ENCODE data around the gene ADAMTS2. TPM values are rescaled to one million over a fixed set of nuclear protein-coding genes. Genes with fewer than 3 reads are reported as not detected.

ADAMTS2 gene
- total and polyA plus RNA-seq, 2 donors from 2014 or later: 2.0 to 13.6 TPM

DNA sequence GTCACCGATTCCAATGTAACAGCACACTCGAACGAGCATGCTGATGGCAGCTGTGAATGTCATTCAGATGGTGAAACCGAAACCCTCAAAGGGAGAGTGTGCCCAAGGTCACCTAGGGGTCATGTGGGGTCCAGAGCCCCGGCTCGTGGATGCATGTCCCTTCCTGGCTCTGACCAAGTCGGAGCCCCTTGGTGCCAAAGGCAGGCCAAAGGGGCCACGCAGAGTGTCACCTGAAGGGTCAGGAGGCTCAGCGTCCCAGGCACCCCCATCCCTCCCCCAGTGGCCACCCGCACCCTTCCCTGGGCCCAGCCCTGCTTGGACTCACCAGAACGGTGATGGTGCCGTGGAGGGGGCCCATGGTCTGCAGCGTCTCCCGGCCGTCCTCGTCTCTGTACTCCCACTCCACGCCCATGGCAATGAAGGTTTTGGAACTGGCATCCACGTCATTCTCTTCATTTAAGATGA, 215.6 kb downstream of the ADAMTS2 start:
- no peak overlapping the region for H3K9ac ChIP-seq (ENCODE audit: low read length in 3 of 3)
- TF ChIP-seq, protein P1, sequence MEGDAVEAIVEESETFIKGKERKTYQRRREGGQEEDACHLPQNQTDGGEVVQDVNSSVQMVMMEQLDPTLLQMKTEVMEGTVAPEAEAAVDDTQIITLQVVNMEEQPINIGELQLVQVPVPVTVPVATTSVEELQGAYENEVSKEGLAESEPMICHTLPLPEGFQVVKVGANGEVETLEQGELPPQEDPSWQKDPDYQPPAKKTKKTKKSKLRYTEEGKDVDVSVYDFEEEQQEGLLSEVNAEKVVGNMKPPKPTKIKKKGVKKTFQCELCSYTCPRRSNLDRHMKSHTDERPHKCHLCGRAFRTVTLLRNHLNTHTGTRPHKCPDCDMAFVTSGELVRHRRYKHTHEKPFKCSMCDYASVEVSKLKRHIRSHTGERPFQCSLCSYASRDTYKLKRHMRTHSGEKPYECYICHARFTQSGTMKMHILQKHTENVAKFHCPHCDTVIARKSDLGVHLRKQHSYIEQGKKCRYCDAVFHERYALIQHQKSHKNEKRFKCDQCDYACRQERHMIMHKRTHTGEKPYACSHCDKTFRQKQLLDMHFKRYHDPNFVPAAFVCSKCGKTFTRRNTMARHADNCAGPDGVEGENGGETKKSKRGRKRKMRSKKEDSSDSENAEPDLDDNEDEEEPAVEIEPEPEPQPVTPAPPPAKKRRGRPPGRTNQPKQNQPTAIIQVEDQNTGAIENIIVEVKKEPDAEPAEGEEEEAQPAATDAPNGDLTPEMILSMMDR (IDR thresholded peaks at IDR 0.05; ENCODE audit: borderline replicate concordance, extremely low read depth, insufficient read depth): no peak
- no peaks in the 10 kb centered on the region for H3K36me3 ChIP-seq (ENCODE audit: control insufficient read depth in 2 of 3, insufficient read depth in 3 of 3, low read length in 3 of 3)
- peak in 1 of 5 donors; percentile 40 for DNase-seq
- H3K9me3 ChIP-seq (ENCODE audit: control insufficient read depth in 2 of 3, insufficient read depth in 1 of 3, low read length in 3 of 3): no peaks in the 10 kb centered on the region
- H3K27me3 ChIP-seq (ENCODE audit: control insufficient read depth, insufficient read depth, low read length): no peaks in the 10 kb centered on the region
- intact Hi-C loops (cut with DNase I): no loop called here
- FAIRE-seq: no peak
- H3K4me1 ChIP-seq (ENCODE audit: control insufficient read depth in 2 of 3, insufficient read depth in 2 of 3, low read depth in 1 of 3, low read length in 3 of 3): no peaks in the 10 kb centered on the region
- H3K4me3 ChIP-seq (ENCODE audit: low read length in 3 of 3): no peak overlapping the region
- H3K27ac ChIP-seq (ENCODE audit: low read depth in 2 of 2, low read length in 2 of 2): no peak overlapping the region

DNA sequence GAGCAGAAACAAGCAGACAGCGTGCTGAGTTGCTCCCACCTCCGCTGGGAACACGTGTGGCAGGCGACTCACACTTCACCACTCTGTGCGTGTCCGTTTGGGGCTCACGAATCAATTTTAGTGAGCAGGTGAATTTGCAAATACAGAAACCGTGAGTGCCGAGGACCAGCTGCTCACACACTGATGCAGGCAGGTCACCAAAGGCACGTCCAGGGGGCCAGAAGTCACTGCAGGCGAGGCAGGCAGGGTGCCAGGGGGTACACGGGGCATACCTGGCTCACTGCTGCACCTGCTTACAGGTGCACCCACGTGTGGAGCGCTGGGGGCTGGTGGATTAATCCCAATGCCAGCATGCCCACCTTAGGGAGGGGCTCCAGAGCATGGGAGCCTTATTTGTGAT, 216.3 kb downstream of the ADAMTS2 start:
- Histone ChIP-seq H3K27ac (ENCODE audit: low read depth in 2 of 2, low read length in 2 of 2) (no peak overlapping the region), H3K9me3 (ENCODE audit: control insufficient read depth in 2 of 3, insufficient read depth in 1 of 3, low read length in 3 of 3) (no peaks in the 10 kb centered on the region), H3K27me3 (ENCODE audit: control insufficient read depth, insufficient read depth, low read length) (no peaks in the 10 kb centered on the region), H3K9ac (ENCODE audit: low read length in 3 of 3) (no peak overlapping the region), H3K4me1 (ENCODE audit: control insufficient read depth in 2 of 3, insufficient read depth in 2 of 3, low read depth in 1 of 3, low read length in 3 of 3) (no peaks in the 10 kb centered on the region), H3K36me3 (ENCODE audit: control insufficient read depth in 2 of 3, insufficient read depth in 3 of 3, low read length in 3 of 3) (no peaks in the 10 kb centered on the region), H3K4me3 (ENCODE audit: low read length in 3 of 3) (no peak overlapping the region)
- FAIRE-seq: no peak
- DNase-seq: peak in 1 of 5 donors; percentile 66
- intact Hi-C loops (cut with DNase I): no loop called here
- TF ChIP-seq, protein P1 (IDR thresholded peaks at IDR 0.05; ENCODE audit: borderline replicate concordance, extremely low read depth, insufficient read depth): no peak

DNA sequence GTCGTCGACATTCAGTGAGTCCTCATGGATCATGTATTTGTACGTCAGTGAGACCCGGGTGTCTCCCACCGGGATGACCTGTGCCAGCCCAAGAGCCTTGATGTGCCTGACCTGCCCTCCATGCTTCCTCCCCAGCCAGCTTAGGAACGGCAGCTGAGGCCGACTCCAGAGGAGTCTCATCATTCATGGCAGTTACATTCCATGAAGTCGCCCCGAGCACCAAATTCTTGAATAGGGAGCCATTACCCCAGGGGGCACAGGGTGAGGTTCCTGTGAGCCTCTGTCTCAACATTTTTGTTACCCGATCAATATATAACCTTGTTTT, 217.3 kb downstream of the ADAMTS2 start:
- Histone ChIP-seq H3K4me1 (ENCODE audit: control insufficient read depth in 2 of 3, insufficient read depth in 2 of 3, low read depth in 1 of 3, low read length in 3 of 3) (no peaks in the 10 kb centered on the region), H3K27me3 (ENCODE audit: control insufficient read depth, insufficient read depth, low read length) (no peaks in the 10 kb centered on the region)
- intact Hi-C loops (cut with DNase I): no loop called here

More for the DNA sequence above, 217.3 kb downstream of the ADAMTS2 start:
- Histone ChIP-seq H3K9me3 (ENCODE audit: control insufficient read depth in 2 of 3, insufficient read depth in 1 of 3, low read length in 3 of 3) (no peaks in the 10 kb centered on the region), H3K9ac (ENCODE audit: low read length in 3 of 3) (no peak overlapping the region), H3K4me3 (ENCODE audit: low read length in 3 of 3) (no peak overlapping the region), H3K36me3 (ENCODE audit: control insufficient read depth in 2 of 3, insufficient read depth in 3 of 3, low read length in 3 of 3) (no peaks in the 10 kb centered on the region), H3K27ac (ENCODE audit: low read depth in 2 of 2, low read length in 2 of 2) (no peak overlapping the region)
- FAIRE-seq: no peak
- TF ChIP-seq, protein P1 (IDR thresholded peaks at IDR 0.05; ENCODE audit: borderline replicate concordance, extremely low read depth, insufficient read depth): no peak
- DNase-seq: peak in 1 of 5 donors; percentile 49

Measured in kidney (tissue), 14 donors.